ENCODE data around the gene NARF.

GRCh38 chr17:82446124-82446523 lies 12.4 kb upstream of the NARF start:
- TF ChIP-seq CTCF (IDR thresholded peaks at IDR 0.05) (no peak), POLR2A (IDR thresholded peaks at IDR 0.05) (no peak), POLR2AphosphoS5 (IDR thresholded peaks at IDR 0.05; ENCODE audit: insufficient read depth in 1 of 2, low read depth in 1 of 2) (no peak)
